H9 (cell line): Measurements from ENCODE around the gene VWF. TPM values are rescaled to one million over a fixed set of nuclear protein-coding genes. Genes with fewer than 3 reads are reported as not detected.

Source experiments
- DNase-seq: peaks from one replicate; pipeline ENCODE4 v3.0.0-alpha.2; 2017
- H2AFZ ChIP-seq: one replicate; pipeline ENCODE4 v1.6.1; 2013; ENCODE audit warnings: mild to moderate bottlenecking, low read length, control low read depth, moderate library complexity
- H2AK5ac ChIP-seq: 2 replicates; pipeline ENCODE4 v1.6.1; 2013; ENCODE audit warnings: low read length, control low read depth, mixed read lengths; ENCODE audit not compliant: insufficient read length
- H2BK120ac ChIP-seq: one replicate; pipeline ENCODE4 v1.6.1; 2013; ENCODE audit warnings: low read depth, mild to moderate bottlenecking, low read length, control low read depth, inconsistent platforms; ENCODE audit not compliant: poor library complexity, severe bottlenecking
- H2BK12ac ChIP-seq: 2 replicates; pipeline ENCODE4 v1.6.1; 2013; ENCODE audit warnings: low read length, control low read depth, mixed read lengths, low read depth; ENCODE audit not compliant: insufficient read length
- H2BK15ac ChIP-seq: 2 replicates; pipeline ENCODE4 v1.6.1; 2013; ENCODE audit warnings: low read depth, low read length, control low read depth
- H2BK20ac ChIP-seq: one replicate; pipeline ENCODE4 v1.6.1; 2013; ENCODE audit warnings: low read depth, mild to moderate bottlenecking, low read length, control low read depth, inconsistent platforms; ENCODE audit not compliant: poor library complexity, severe bottlenecking
- H2BK5ac ChIP-seq: 2 replicates; pipeline ENCODE4 v1.6.1; 2013; ENCODE audit warnings: low read length, control low read depth, mixed read lengths; ENCODE audit not compliant: insufficient read length
- H3K14ac ChIP-seq: 2 replicates; pipeline ENCODE4 v1.6.1; 2013; ENCODE audit warnings: low read length, control low read depth; ENCODE audit not compliant: insufficient read depth
- H3K18ac ChIP-seq: 2 replicates; pipeline ENCODE4 v1.6.1; 2013; ENCODE audit warnings: low read depth, mild to moderate bottlenecking, mixed read lengths, low read length, control low read depth; ENCODE audit not compliant: insufficient read length
- H3K23ac ChIP-seq: 2 replicates; pipeline ENCODE4 v1.6.1; 2013; ENCODE audit warnings: low read length, control low read depth, mixed read lengths, low read depth; ENCODE audit not compliant: insufficient read length
- H3K23me2 ChIP-seq: 2 replicates; pipeline ENCODE4 v1.6.1; 2013; ENCODE audit warnings: low read depth, mild to moderate bottlenecking, mixed read lengths, low read length, control low read depth; ENCODE audit not compliant: insufficient read length, poor library complexity, severe bottlenecking
- H3K27ac ChIP-seq: 2 replicates; pipeline ENCODE4 v1.5.1; 2013; ENCODE audit warnings: low read length, control low read depth, mixed read lengths, low read depth; ENCODE audit not compliant: insufficient read length
- H3K27me3 ChIP-seq: 2 replicates; pipeline ENCODE4 v1.6.1; 2013; ENCODE audit warnings: low read length, control low read depth, inconsistent platforms; ENCODE audit not compliant: insufficient read depth
- H3K4ac ChIP-seq: 2 replicates; pipeline ENCODE4 v1.6.1; 2013; ENCODE audit warnings: low read depth, mild to moderate bottlenecking, control low read depth, inconsistent platforms, low read length, moderate library complexity
- H3K4me1 ChIP-seq: 2 replicates; pipeline ENCODE4 v1.6.1; 2013; ENCODE audit warnings: low read length, control low read depth, inconsistent platforms; ENCODE audit not compliant: insufficient read depth
- H3K4me2 ChIP-seq: 2 replicates; pipeline ENCODE4 v1.6.1; 2013; ENCODE audit warnings: low read length, control low read depth, mixed read lengths; ENCODE audit not compliant: insufficient read length, insufficient read depth
- H3K56ac ChIP-seq: 2 replicates; pipeline ENCODE4 v1.6.1; 2013; ENCODE audit warnings: low read depth, mild to moderate bottlenecking, mixed read lengths, low read length, control low read depth; ENCODE audit not compliant: insufficient read length
- H3K79me1 ChIP-seq: 2 replicates; pipeline ENCODE4 v1.6.1; 2013; ENCODE audit warnings: low read depth, mild to moderate bottlenecking, moderate library complexity, low read length, control low read depth, inconsistent platforms; ENCODE audit not compliant: insufficient read depth, poor library complexity, severe bottlenecking
- H3K79me2 ChIP-seq: 2 replicates; pipeline ENCODE4 v1.6.1; 2013; ENCODE audit warnings: low read length, control low read depth, inconsistent platforms; ENCODE audit not compliant: insufficient read depth
- H3K9ac ChIP-seq: 2 replicates; pipeline ENCODE4 v1.6.1; 2013; ENCODE audit warnings: low read length, control low read depth, mixed read lengths; ENCODE audit not compliant: insufficient read length; ENCODE audit errors: extremely low read depth
- H3K9me3 ChIP-seq: one replicate; pipeline ENCODE4 v1.6.1; 2013; ENCODE audit warnings: low read depth, low read length, inconsistent platforms; ENCODE audit not compliant: control insufficient read depth
- H3T11ph ChIP-seq: one replicate; pipeline ENCODE4 v1.6.1; 2013; ENCODE audit warnings: mild to moderate bottlenecking, low read length, control low read depth, inconsistent platforms
- H4K20me1 ChIP-seq: one replicate; pipeline ENCODE4 v1.6.1; 2013; ENCODE audit not compliant: control insufficient read depth, insufficient read length, insufficient read depth
- H4K5ac ChIP-seq: 2 replicates; pipeline ENCODE4 v1.6.1; 2013; ENCODE audit warnings: low read depth, mild to moderate bottlenecking, mixed read lengths, low read length, control low read depth; ENCODE audit not compliant: insufficient read length
- H4K8ac ChIP-seq: replicated peaks from 2 replicates; pipeline ENCODE4 v1.6.1; 2013; ENCODE audit warnings: low read length, control low read depth, mixed read lengths, low read depth; ENCODE audit not compliant: insufficient read length
- H4K91ac ChIP-seq: 2 replicates; pipeline ENCODE4 v1.6.1; 2013; ENCODE audit warnings: low read depth, mild to moderate bottlenecking, moderate library complexity, mixed read lengths, low read length, control low read depth; ENCODE audit not compliant: insufficient read length
- H3K27ac Mint-ChIP-seq, 3 experiments: 2 replicates in 2 of 3; 3 replicates in 1 of 3; pipeline ENCODE4 v1.8.0; 2020 to 2021; ENCODE audit warnings: mixed read lengths in 3 of 3, mild to moderate bottlenecking in 1 of 3, moderate library complexity in 1 of 3
- H3K27me3 Mint-ChIP-seq: 2 replicates; pipeline ENCODE4 v1.8.0; 2021; ENCODE audit warnings: low read depth, mild to moderate bottlenecking, moderate library complexity, mixed read lengths
- H3K36me3 Mint-ChIP-seq, 3 experiments: 2 replicates in 2 of 3; 3 replicates in 1 of 3; pipeline ENCODE4 v1.8.0; 2020 to 2021; ENCODE audit warnings: low read depth in 3 of 3, mixed read lengths in 3 of 3; ENCODE audit not compliant: insufficient read depth in 1 of 3
- H3K4me1 Mint-ChIP-seq, 2 experiments: 2 replicates each; pipeline ENCODE4 v1.8.0; 2020; ENCODE audit warnings: mixed read lengths in 2 of 2
- H3K4me3 Mint-ChIP-seq, 2 experiments: 2 replicates in 1 of 2; 3 replicates in 1 of 2; pipeline ENCODE4 v1.8.0; 2020 to 2021; ENCODE audit warnings: mild to moderate bottlenecking in 2 of 2, mixed read lengths in 2 of 2, moderate library complexity in 1 of 2
- H3K9me3 Mint-ChIP-seq, 2 experiments: 2 replicates in 1 of 2; 3 replicates in 1 of 2; pipeline ENCODE4 v1.8.0; 2020; ENCODE audit warnings: mild to moderate bottlenecking in 2 of 2, mixed read lengths in 2 of 2, moderate library complexity in 1 of 2
- CTCF ChIP-seq: fragments of 200-600 bp; sonication (generic); conservative IDR thresholded peaks from 3 replicates; pipeline ENCODE4 v1.8.0; 2021; ENCODE audit warnings: antibody characterized with exemption, mild to moderate bottlenecking
- WGBS: extraction: QIAGEN DNeasy Blood & Tissue Kit; methylation state at CpG from one replicate; pipeline ENCODE4 v1.1.7; 2013; ENCODE audit warnings: missing lambda C conversion rate, low lambda C conversion rate, mixed read lengths; ENCODE audit not compliant: insufficient read length; ENCODE audit errors: extremely low coverage; 5-methylcytosine and 5-hydroxymethylcytosine counted together
- total RNA-seq: library from RNA; stranded (reverse); gene quantifications from 2 replicates; pipeline ENCODE4 v1.2.1, GENCODE V29; 2021

Gene VWF
- total RNA-seq, 1 experiment from 2014 or later = 0.17 TPM

GRCh38 chr12:6078398-6079096 lies 45.9 kb downstream of the VWF start:
- Mint-ChIP-seq H3K27ac (no peak overlapping the region), H3K4me3 (no peak overlapping the region), H3K4me1 (peaks cover 20% of the 10 kb centered on the region in 2 experiments), H3K36me3 (no peaks in the 10 kb centered on the region), H3K27me3 (peaks cover 7% of the 10 kb centered on the region), H3K9me3 (no peaks in the 10 kb centered on the region)
- Histone ChIP-seq H4K20me1 (no peaks in the 10 kb centered on the region), H4K8ac (no peak overlapping the region), H3K27ac (no peak overlapping the region), H3K79me2 (no peaks in the 10 kb centered on the region), H4K91ac (no peak overlapping the region), H2AK5ac (no peak overlapping the region), H3K23me2 (no peaks in the 10 kb centered on the region), H2BK120ac (no peak overlapping the region), H3K14ac (no peak overlapping the region), H3K9ac (no peak overlapping the region), H3T11ph (no peak overlapping the region), H3K9me3 (no peaks in the 10 kb centered on the region), H3K79me1 (no peaks in the 10 kb centered on the region), H2AFZ (no peak overlapping the region), H3K23ac (no peak overlapping the region), H2BK20ac (no peak overlapping the region), H4K5ac (no peak overlapping the region), H2BK15ac (no peak overlapping the region), H3K4ac (no peak overlapping the region), H2BK5ac (no peak overlapping the region), H3K56ac (no peak overlapping the region), H3K4me1 (no peaks in the 10 kb centered on the region; the same call in 1 of the 2 replicates), H3K27me3 (no peaks in the 10 kb centered on the region), H3K4me2 (no peak overlapping the region), H2BK12ac (no peak overlapping the region), H3K18ac (no peak overlapping the region)
- DNase-seq = no peak
- TF ChIP-seq CTCF = no peak
- WGBS = no CpG with 5 or more reads among the region's 3 CpGs
